Loucy (cell line): Measurements from ENCODE around the gene CLCN7.

Experiments
- H2AFZ ChIP-seq: fragments of 200-600 bp; sonication (generic); 2 replicates; pipeline ENCODE4 v1.6.0; 2016; ENCODE audit warnings: antibody characterized with exemption, mild to moderate bottlenecking, low read length, moderate library complexity
- H3F3A ChIP-seq: fragments of 200-600 bp; 2 replicates; pipeline ENCODE4 v1.6.0; 2016; ENCODE audit warnings: antibody characterized with exemption, low read depth, mild to moderate bottlenecking
- H3K27me3 ChIP-seq: fragments of 200-600 bp; sonication (generic); 2 replicates; pipeline ENCODE4 v1.6.1; 2014; ENCODE audit warnings: low read length, mild to moderate bottlenecking; ENCODE audit not compliant: insufficient read depth, poor library complexity, severe bottlenecking
- H3K36me3 ChIP-seq: fragments of 200-600 bp; sonication (generic); 2 replicates; pipeline ENCODE4 v1.6.1; 2016; ENCODE audit warnings: low read length; ENCODE audit not compliant: insufficient read depth
- H3K4me1 ChIP-seq: fragments of 200-600 bp; sonication (generic); 2 replicates; pipeline ENCODE4 v1.5.1; 2014; ENCODE audit warnings: low read length, mild to moderate bottlenecking; ENCODE audit not compliant: insufficient read depth, poor library complexity, severe bottlenecking
- H3K4me2 ChIP-seq: fragments of 200-600 bp; sonication (generic); 2 replicates; pipeline ENCODE4 v1.6.0; 2014; ENCODE audit warnings: antibody characterized with exemption, low read length, low read depth, mild to moderate bottlenecking; ENCODE audit not compliant: poor library complexity, severe bottlenecking
- H3K4me3 ChIP-seq: fragments of 200-600 bp; sonication (generic); 2 replicates; pipeline ENCODE4 v1.5.1; 2014; ENCODE audit warnings: low read length, mild to moderate bottlenecking, mixed read lengths; ENCODE audit not compliant: poor library complexity, severe bottlenecking
- H3K79me2 ChIP-seq: fragments of 200-600 bp; sonication (generic); 2 replicates; pipeline ENCODE4 v1.6.1; 2014; ENCODE audit warnings: low read length; ENCODE audit not compliant: insufficient read depth
- H3K9ac ChIP-seq: fragments of 200-600 bp; sonication (generic); 2 replicates; pipeline ENCODE4 v1.6.0; 2014; ENCODE audit warnings: mild to moderate bottlenecking, low read depth, low read length, moderate library complexity; ENCODE audit not compliant: poor library complexity, severe bottlenecking
- H3K9me2 ChIP-seq: fragments of 200-600 bp; sonication (generic); replicated peaks from 2 replicates; pipeline ENCODE4 v1.6.1; 2016; ENCODE audit warnings: low read depth, low read length, mixed read lengths
- H3K9me3 ChIP-seq: fragments of 200-600 bp; sonication (generic); 2 replicates; pipeline ENCODE4 v1.6.1; 2014; ENCODE audit warnings: mild to moderate bottlenecking, antibody characterized with exemption, low read length, low read depth; ENCODE audit not compliant: insufficient read depth
- H4K20me1 ChIP-seq: fragments of 200-600 bp; sonication (generic); 2 replicates; pipeline ENCODE4 v1.6.0; 2014; ENCODE audit warnings: antibody characterized with exemption, low read length, mild to moderate bottlenecking; ENCODE audit not compliant: insufficient read depth, poor library complexity, severe bottlenecking
- EZH2phosphoT487 ChIP-seq: fragments of 200-600 bp; IDR thresholded peaks from 2 replicates; pipeline ENCODE4 v1.6.1; 2018; ENCODE audit warnings: antibody characterized with exemption, mild to moderate bottlenecking, moderate library complexity, borderline replicate concordance
- TF ChIP-seq, protein P1 (sequence below): fragments of 200-600 bp; sonication (generic); conservative IDR thresholded peaks from 2 replicates; pipeline ENCODE4 v1.5.1; 2014; ENCODE audit warnings: mild to moderate bottlenecking, antibody characterized with exemption, low read length

The CLCN7 gene

DNA sequence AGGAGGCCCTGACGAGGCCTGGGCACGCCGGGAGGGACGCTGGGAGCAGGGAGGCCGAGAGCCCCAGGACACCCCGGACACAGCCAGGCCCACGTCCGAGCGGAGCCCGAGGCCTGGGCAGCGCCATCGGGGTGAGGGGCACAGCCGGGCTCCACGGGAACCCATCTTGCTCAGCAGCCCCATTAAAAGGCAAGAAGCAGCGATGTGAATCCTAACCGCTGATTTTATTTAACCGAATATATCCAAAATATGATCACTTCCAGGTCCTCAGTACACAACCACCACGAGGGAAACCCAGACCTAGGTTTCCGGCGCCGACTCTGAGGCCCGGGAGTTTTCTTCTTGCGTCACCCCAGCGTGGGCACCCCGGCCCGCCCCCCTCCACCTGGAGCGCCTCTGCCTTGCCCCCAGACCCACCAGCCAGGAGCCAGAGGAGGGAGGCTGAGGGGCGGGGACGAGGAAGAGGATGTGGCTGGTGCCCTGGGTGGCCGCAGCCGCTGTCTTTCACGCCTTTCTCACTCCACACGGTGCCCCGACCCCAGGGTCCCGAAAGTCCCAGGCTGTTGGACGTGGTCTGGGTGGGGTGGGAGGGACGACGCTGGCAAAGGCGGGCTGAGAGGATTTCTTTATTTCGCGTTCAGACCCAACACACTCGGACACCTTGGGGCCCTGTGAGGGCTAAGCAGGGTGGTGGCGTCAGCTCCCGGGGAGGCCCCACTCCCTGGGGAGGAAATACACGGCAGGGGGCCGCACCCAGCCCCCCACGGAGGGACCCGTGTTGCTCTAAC is 29.9 kb downstream of the CLCN7 start:
- Histone ChIP-seq H3K4me1 (no peaks in the 10 kb centered on the region), H3K4me2 (no peak overlapping the region), H3K4me3 (no peak overlapping the region), H3K9me3 (no peaks in the 10 kb centered on the region), H3K9ac (no peak overlapping the region), H3K27me3 (no peaks in the 10 kb centered on the region), H3F3A (no peaks in the 10 kb centered on the region), H3K36me3 (no peaks in the 10 kb centered on the region), H2AFZ (no peak overlapping the region), H4K20me1 (no peaks in the 10 kb centered on the region), H3K9me2 (no peaks in the 10 kb centered on the region), H3K79me2 (no peaks in the 10 kb centered on the region)
- no peak for TF ChIP-seq EZH2phosphoT487
- TF ChIP-seq, protein P1, sequence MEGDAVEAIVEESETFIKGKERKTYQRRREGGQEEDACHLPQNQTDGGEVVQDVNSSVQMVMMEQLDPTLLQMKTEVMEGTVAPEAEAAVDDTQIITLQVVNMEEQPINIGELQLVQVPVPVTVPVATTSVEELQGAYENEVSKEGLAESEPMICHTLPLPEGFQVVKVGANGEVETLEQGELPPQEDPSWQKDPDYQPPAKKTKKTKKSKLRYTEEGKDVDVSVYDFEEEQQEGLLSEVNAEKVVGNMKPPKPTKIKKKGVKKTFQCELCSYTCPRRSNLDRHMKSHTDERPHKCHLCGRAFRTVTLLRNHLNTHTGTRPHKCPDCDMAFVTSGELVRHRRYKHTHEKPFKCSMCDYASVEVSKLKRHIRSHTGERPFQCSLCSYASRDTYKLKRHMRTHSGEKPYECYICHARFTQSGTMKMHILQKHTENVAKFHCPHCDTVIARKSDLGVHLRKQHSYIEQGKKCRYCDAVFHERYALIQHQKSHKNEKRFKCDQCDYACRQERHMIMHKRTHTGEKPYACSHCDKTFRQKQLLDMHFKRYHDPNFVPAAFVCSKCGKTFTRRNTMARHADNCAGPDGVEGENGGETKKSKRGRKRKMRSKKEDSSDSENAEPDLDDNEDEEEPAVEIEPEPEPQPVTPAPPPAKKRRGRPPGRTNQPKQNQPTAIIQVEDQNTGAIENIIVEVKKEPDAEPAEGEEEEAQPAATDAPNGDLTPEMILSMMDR = no peak

DNA sequence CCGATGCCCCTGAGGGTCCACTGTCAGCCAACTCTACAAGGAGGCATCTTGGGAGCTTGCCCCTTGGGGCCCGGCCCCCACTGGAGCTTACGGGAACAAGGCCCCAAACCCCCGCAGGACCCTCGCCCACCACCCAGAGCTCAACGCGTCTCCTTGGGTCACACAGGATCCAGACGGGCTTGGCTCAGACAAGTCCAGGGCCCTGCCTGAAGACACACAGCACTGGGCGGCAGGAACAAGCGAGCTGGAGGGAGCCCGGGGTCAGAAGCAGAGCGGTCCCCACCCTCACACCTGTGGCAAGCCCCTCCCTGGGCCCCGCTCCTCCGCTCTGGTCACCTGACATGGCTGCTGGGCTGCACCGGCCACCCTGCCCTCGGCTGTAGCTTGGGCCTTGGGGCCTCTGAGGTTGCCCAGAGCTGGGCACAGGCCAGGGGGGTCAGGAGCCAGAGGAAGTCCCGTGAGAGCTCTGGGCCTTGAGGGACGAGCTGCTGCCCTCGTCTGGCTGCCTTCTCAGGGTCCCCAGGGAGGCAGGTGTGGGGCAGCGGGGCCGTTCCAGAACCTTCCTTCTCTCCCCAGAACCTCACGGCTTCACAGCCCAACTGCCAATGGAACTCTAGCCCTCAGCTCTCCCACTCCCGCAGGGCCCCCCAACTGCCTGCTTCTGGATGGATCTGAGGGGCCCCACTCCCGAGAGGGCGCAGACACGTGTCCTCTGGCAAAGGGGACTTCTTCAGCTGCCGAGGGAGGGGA is 30.7 kb downstream of the CLCN7 start, which contains the start of gene CCDC154:
Gene CCDC154, minus strand, starts transcription at position 577 of the 750 bp plus-strand sequence. Its CDS starts 234 bp downstream, at position 343.
- H3K4me2 ChIP-seq = no peak within 1 kb of the TSS
- no peaks in the 10 kb centered on the region for H3K9me2 ChIP-seq
- H2AFZ ChIP-seq = no peak within 1 kb of the TSS
- TF ChIP-seq, protein P1 = no peak
- no peak for TF ChIP-seq EZH2phosphoT487
- no peak within 1 kb of the TSS for H3K9ac ChIP-seq
- H3K27me3 ChIP-seq = no peaks in the 10 kb centered on the region
- no peaks in the 10 kb centered on the region for H4K20me1 ChIP-seq
- H3K9me3 ChIP-seq = no peaks in the 10 kb centered on the region
- no peaks in the 10 kb centered on the region for H3K4me1 ChIP-seq
- no peaks in the 10 kb centered on the region for H3K36me3 ChIP-seq
- H3K4me3 ChIP-seq = no peak within 1 kb of the TSS
- no peaks in the 10 kb centered on the region for H3F3A ChIP-seq
- no peaks in the 10 kb centered on the region for H3K79me2 ChIP-seq

- no peaks in the 10 kb centered on the region for H3K36me3 ChIP-seq
- no peaks in the 10 kb centered on the region for H3K9me3 ChIP-seq
- no peaks in the 10 kb centered on the region for H3F3A ChIP-seq
- H3K9ac ChIP-seq = no peak overlapping the region
- no peak overlapping the region for H3K4me3 ChIP-seq
- no peaks in the 10 kb centered on the region for H3K79me2 ChIP-seq
- H3K9me2 ChIP-seq = no peaks in the 10 kb centered on the region
- no peaks in the 10 kb centered on the region for H3K4me1 ChIP-seq
- H3K27me3 ChIP-seq = no peaks in the 10 kb centered on the region
- no peaks in the 10 kb centered on the region for H4K20me1 ChIP-seq
- no peak overlapping the region for H3K4me2 ChIP-seq
- no peak overlapping the region for H2AFZ ChIP-seq
- TF ChIP-seq, protein P1 = no peak
- no peak for TF ChIP-seq EZH2phosphoT487
Measured at GRCh38 chr16:1443403-1443973, 31.3 kb downstream of the CLCN7 start.
